A549 treated with RU486 at 1 μM for 4 hours (cell line): ENCODE measurements around the gene MPL. TPM values are rescaled to one million over a fixed set of nuclear protein-coding genes. Genes with fewer than 3 reads are reported as not detected.

Source experiments
- total RNA-seq: library from RNA; stranded (reverse); fragments of 200-300 nt; extraction: Qiagen RNA extraction; gene quantifications from 5 replicates; pipeline ENCODE4 v1.2.3, GENCODE V29; 2022; ENCODE audit warnings: low read depth

MPL gene
- 0.31 TPM in 1 of 5 replicates, not detected in the others for total RNA-seq

GRCh38 chr1:43337588-43337987 lies at the start of gene MPL:
MPL (plus strand) TSS chr1:43337818; CDS start chr1:43337849, 31 bp downstream.

GRCh38 chr1:43300378-43301094 lies 37.1 kb upstream of the MPL start, which contains the start of gene TIE1:
TIE1 (plus strand) TSS chr1:43300982; CDS start chr1:43301072, 90 bp downstream.

GRCh38 chr1:43358746-43359693 lies 21.4 kb downstream of the MPL start, which contains the start of gene CDC20:
CDC20 (plus strand) TSS chr1:43358981; CDS start chr1:43359216, 235 bp downstream.

DNA sequence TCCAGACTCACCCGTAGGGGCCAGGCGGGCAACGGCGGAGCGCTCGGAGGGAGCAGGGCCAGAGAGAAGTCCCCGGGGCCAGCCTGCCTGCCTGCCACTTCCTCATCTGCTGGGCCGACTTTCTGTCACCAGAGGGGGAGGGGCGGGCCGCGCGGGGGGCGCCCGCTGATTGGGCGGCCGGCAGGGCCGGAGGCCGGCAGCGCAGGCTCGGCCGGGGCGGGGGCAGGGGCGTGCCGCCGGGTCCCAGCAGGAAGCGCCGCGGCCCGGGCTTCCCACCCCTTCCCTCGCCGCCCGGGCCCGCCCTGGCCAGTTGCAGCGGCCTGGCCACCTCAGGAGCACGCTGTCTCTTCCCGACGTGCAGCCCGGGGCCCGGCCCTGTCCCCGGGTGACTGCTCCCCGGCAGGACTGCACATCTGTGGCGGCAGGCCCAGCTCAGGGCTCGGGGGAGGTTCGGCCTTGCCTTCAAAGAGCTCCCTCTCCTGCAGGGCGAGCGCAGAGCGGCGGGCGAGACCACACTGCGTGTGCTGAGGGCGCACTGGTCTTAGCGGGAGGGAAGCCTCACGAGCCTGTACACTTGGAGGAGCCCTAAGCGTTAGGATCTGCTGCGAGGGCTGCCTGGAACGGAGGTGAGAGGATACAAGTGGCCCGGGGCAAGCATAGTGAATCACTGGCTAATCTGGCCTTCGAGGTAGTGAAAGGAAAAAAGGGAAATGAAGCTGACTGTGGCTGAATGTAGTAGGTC lies 30.5 kb downstream of the MPL start, which contains the start of gene ELOVL1:
ELOVL1 (minus strand) TSS at position 108 of the 742 bp plus-strand sequence. CDS start 2,402 bp downstream, outside the sequence.

GRCh38 chr1:43389326-43390313 lies 52.0 kb downstream of the MPL start, which contains the start of the genes MED8 and SZT2:
MED8 (minus strand) TSS chr1:43389800; CDS start chr1:43389764, 36 bp downstream.
SZT2 (plus strand) TSS chr1:43389899; CDS start chr1:43389969, 70 bp downstream.

Other genes starting within 250 kb of the MPL start
- 177 to 217 TPM (median 193 TPM) in 5 replicates for gene EBNA1BP2, start 165.5 kb upstream of the MPL start, total RNA-seq
- gene CFAP57, start 165.5 kb upstream of the MPL start, total RNA-seq: 0.26 to 0.84 TPM (median 0.29 TPM) in 5 replicates
- gene TMEM125, start 67.8 kb upstream of the MPL start, total RNA-seq: not detected in 5 replicates
- not detected in 5 replicates for gene C1orf210, start 52.2 kb upstream of the MPL start, total RNA-seq
- gene TIE1, start 36.8 kb upstream of the MPL start, total RNA-seq: 0.03 TPM in 1 of 5 replicates, not detected in the others
- 174 to 213 TPM (median 193 TPM) in 5 replicates for gene CDC20, start 21.2 kb downstream of the MPL start, total RNA-seq
- 138 to 163 TPM (median 143 TPM) in 5 replicates for gene ELOVL1, start 30.2 kb downstream of the MPL start, total RNA-seq
- 34.9 to 41.5 TPM (median 36.7 TPM) in 5 replicates for gene MED8, start 52.0 kb downstream of the MPL start, total RNA-seq
- gene SZT2, start 52.1 kb downstream of the MPL start, total RNA-seq: 4.9 to 7.9 TPM (median 6.6 TPM) in 5 replicates
- 10.8 to 18.9 TPM (median 15.5 TPM) in 5 replicates for gene HYI, start 116.1 kb downstream of the MPL start, total RNA-seq
- gene PTPRF, start 193.1 kb downstream of the MPL start, total RNA-seq: 84.6 to 111 TPM (median 96.8 TPM) in 5 replicates